T-helper 2 cell (primary cell): ENCODE data around the gene CCRL2.

Experiments
- DNase-seq, 5 experiments: peaks; one replicate each; pipeline versions ENCODE4 v3.0.0 to v3.0.0-alpha.2; 2012 to 2022
- total RNA-seq, 2 donors: gene quantifications; one replicate each; lab custom pipeline; 2026; lab: John Stamatoyannopoulos, UW

The CCRL2 gene
- 0.62 to 1.5 reads per million in 2 donors for total RNA-seq

GRCh38 chr3:46406788-46407611 is at the start of gene CCRL2, which contains the start of gene CCR5AS:
CCRL2 (plus strand) TSS chr3:46407259; CDS start chr3:46408080, 821 bp downstream.
CCR5AS (minus strand) TSS chr3:46407066.
- peak in 2 of 5 experiments; percentile 41 to 69 for DNase-seq

- DNase-seq: no peak
Observed at GRCh38 chr3:46358466-46358865, 48.6 kb upstream of the CCRL2 start.

- DNase-seq: peak in 1 of 5 experiments; percentile 71
Observed at GRCh38 chr3:46359733-46360493, 47.1 kb upstream of the CCRL2 start.

- DNase-seq: peak in 1 of 5 experiments; percentile 31
Observed at GRCh38 chr3:46360907-46361306, 46.2 kb upstream of the CCRL2 start.

- DNase-seq: no peak
Observed at GRCh38 chr3:46361408-46362283, 45.4 kb upstream of the CCRL2 start.

GRCh38 chr3:46365041-46365440 is 42.0 kb upstream of the CCRL2 start:
- DNase-seq: no peak

GRCh38 chr3:46365737-46366524 is 41.1 kb upstream of the CCRL2 start:
- DNase-seq: peak in 1 of 5 experiments; percentile 3

GRCh38 chr3:46367811-46368210 is 39.2 kb upstream of the CCRL2 start:
- DNase-seq: no peak

- peak in 4 of 5 experiments; percentile 29 to 89 (median 56) for DNase-seq
Observed at GRCh38 chr3:46368569-46368968, 38.5 kb upstream of the CCRL2 start.

- no peak for DNase-seq
Observed at GRCh38 chr3:46369151-46369550, 37.9 kb upstream of the CCRL2 start.

- peak in 2 of 5 experiments; percentile 5 to 91 for DNase-seq
Observed at GRCh38 chr3:46369675-46370132, 37.4 kb upstream of the CCRL2 start.

- peak in 1 of 5 experiments; percentile 93 for DNase-seq
Observed at GRCh38 chr3:46370839-46371518, 36.1 kb upstream of the CCRL2 start, which contains the start of gene CCR5. CCR5 (plus strand) TSS chr3:46370946; CDS start chr3:46372903, 1,957 bp downstream.

- DNase-seq: no peak
Observed at GRCh38 chr3:46371519-46372340, 35.3 kb upstream of the CCRL2 start.

GRCh38 chr3:46372492-46373359 is 34.3 kb upstream of the CCRL2 start:
- DNase-seq: peak in 1 of 5 experiments; percentile 58

GRCh38 chr3:46374755-46375154 is 32.3 kb upstream of the CCRL2 start:
- no peak for DNase-seq

GRCh38 chr3:46375218-46375617 is 31.8 kb upstream of the CCRL2 start:
- DNase-seq: peak in 1 of 5 experiments; percentile 28

- peak in 1 of 5 experiments; percentile 42 for DNase-seq
Observed at GRCh38 chr3:46375814-46376213, 31.2 kb upstream of the CCRL2 start.

GRCh38 chr3:46378426-46378942 is 28.6 kb upstream of the CCRL2 start:
- peak in 3 of 5 experiments; percentile 41 to 52 (median 51) for DNase-seq
